Activated B cell treated with CpG ODN at 0.5 μM for 24 hours (primary cell): Measurements from ENCODE around the gene PIH1D1. TPM values are rescaled to one million over a fixed set of nuclear protein-coding genes. Genes with fewer than 3 reads are reported as not detected.
"Not testable (repeated sequence)": the region's sequence is repeated elsewhere in the genome, so short reads cannot be mapped to it uniquely, and the experiment has no call there.

Source experiments
- ATAC-seq: fragments of 200-7000 bp; cut with Tn5 transposase; one replicate; pipeline ENCODE4 v1.10.0; 2021; ENCODE audit warnings: low read depth, mild to moderate bottlenecking, moderate library complexity
- CTCF ChIA-PET: fragments of 350-600 bp; sonication (Branson Sonifier 250); formaldehyde crosslinking; loops from one replicate; lab custom pipeline; 2021; ENCODE audit warnings: antibody characterized with exemption; lab: Charles Lee
- POLR2A ChIA-PET: fragments of 350-600 bp; sonication (Branson Sonifier 250); formaldehyde crosslinking; loops from one replicate; lab custom pipeline; 2021; ENCODE audit warnings: antibody characterized with exemption; lab: Charles Lee
- DNase-seq: peaks from one replicate; pipeline ENCODE4 v3.0.0; 2022
- H3K27ac Mint-ChIP-seq: one replicate; pipeline ENCODE4 v1.8.0; 2020; ENCODE audit warnings: mixed read lengths
- H3K27me3 Mint-ChIP-seq: one replicate; pipeline ENCODE4 v1.8.0; 2021; ENCODE audit warnings: mixed read lengths
- H3K36me3 Mint-ChIP-seq: one replicate; pipeline ENCODE4 v1.8.0; 2021; ENCODE audit warnings: low read depth, mixed read lengths
- H3K4me1 Mint-ChIP-seq: one replicate; pipeline ENCODE4 v1.8.0; 2021; ENCODE audit warnings: mixed read lengths
- H3K4me3 Mint-ChIP-seq: one replicate; pipeline ENCODE4 v1.8.0; 2020; ENCODE audit warnings: mild to moderate bottlenecking, mixed read lengths
- H3K9me3 Mint-ChIP-seq: one replicate; pipeline ENCODE4 v1.8.0; 2020; ENCODE audit warnings: mixed read lengths
- intact Hi-C: fragments of 100-400 bp; cut with micrococcal nuclease; formaldehyde crosslinking; loops from one replicate; pipeline ENCODE4 v1.15.1; 2024
- total RNA-seq: library from RNA; stranded (reverse); gene quantifications from 2 replicates; pipeline ENCODE4 v1.2.3, GENCODE V29; 2022
- TF ChIP-seq, protein P1 (sequence below): fragments of 200-600 bp; IDR thresholded peaks from one replicate; pipeline ENCODE4 v1.8.0; 2022; ENCODE audit warnings: antibody characterized with exemption, mild to moderate bottlenecking

Gene PIH1D1
- total RNA-seq, 1 donor from 2014 or later = 110 TPM

DNA sequence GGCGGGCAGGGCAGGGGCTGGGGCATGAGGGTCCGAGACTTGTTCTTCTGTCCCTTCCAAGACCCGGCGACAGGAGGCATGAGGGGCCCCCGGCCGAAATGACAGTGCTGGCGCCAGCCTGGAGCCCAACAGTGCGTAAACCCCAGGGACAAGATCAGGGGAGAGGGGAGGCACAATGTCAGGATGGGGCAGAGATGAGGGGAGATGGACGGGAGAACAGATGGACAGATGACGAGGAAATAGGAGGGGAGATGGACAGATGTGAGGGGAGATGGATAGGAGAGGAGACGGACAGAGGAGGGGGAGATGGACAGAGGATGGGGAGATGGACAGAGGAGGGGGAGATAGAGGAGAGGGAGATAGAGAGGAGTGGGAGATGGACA, 22.9 kb upstream of the PIH1D1 start:
- peak overlapping the region; percentile 91 for H3K27ac Mint-ChIP-seq
- H3K4me1 Mint-ChIP-seq = peaks cover 63% of the 10 kb centered on the region
- peaks cover 4% of the 10 kb centered on the region for H3K36me3 Mint-ChIP-seq
- no peaks in the 10 kb centered on the region for H3K27me3 Mint-ChIP-seq
- no peak for DNase-seq
- POLR2A ChIA-PET = interaction anchor here (1.0 to 11.0 kb wide), 5 partner anchors 11 to 83 kb away, joined by 3 to 193 read pairs (median 5); partner anchors contain the start of genes ALDH16A1, PIH1D1 and RPL13A
- H3K9me3 Mint-ChIP-seq = no peaks in the 10 kb centered on the region
- ATAC-seq = no peak
- TF ChIP-seq, protein P1, sequence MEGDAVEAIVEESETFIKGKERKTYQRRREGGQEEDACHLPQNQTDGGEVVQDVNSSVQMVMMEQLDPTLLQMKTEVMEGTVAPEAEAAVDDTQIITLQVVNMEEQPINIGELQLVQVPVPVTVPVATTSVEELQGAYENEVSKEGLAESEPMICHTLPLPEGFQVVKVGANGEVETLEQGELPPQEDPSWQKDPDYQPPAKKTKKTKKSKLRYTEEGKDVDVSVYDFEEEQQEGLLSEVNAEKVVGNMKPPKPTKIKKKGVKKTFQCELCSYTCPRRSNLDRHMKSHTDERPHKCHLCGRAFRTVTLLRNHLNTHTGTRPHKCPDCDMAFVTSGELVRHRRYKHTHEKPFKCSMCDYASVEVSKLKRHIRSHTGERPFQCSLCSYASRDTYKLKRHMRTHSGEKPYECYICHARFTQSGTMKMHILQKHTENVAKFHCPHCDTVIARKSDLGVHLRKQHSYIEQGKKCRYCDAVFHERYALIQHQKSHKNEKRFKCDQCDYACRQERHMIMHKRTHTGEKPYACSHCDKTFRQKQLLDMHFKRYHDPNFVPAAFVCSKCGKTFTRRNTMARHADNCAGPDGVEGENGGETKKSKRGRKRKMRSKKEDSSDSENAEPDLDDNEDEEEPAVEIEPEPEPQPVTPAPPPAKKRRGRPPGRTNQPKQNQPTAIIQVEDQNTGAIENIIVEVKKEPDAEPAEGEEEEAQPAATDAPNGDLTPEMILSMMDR = no peak
- intact Hi-C loops = loop anchor here (1.0 kb wide), 5 partner anchors 13 to 204 kb away; partner anchors contain the start of genes RPL13A and RPS11
- H3K4me3 Mint-ChIP-seq = peak overlapping the region; percentile 92
- CTCF ChIA-PET = interaction anchor here (1.2 to 1.4 kb wide), 3 partner anchors 14 to 249 kb away, joined by 3 to 9 read pairs (median 5); no protein-coding TSS in a partner anchor

DNA sequence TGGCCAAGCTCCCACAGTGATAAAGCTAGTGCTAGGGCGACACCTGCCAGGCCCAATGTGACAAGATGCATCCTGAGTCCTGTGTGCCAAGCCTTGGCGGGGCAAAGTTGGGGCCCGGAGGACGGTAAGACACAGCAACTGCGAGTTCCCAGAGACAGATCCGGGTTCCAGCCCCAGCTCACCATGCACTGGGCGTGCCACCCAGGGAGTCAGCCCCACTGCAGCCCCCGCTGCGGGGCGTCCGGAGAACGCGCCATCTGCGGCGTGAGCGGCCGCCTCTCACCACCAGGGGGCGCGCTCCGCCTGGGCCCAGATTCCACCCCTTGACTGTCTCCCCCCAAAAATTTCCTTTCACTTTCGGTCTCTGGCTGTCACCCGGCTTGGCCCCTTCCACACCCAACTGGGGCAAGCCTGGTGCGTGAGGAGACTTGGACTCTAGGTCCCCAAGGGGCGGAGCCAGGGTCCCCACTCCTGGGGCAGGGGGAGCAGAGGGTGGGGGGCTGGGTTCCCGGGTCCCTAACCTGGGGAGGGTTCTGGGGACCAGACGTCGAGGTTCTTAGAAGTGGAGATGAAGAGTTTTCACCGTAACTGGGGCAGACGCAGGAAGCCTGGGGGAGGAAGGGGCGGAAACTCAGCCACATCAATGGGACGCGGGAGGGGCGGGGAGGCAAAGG, 22.4 kb upstream of the PIH1D1 start, which contains the start of gene FLT3LG:
Gene FLT3LG (plus strand): TSS at position 348 of the 674 bp plus-strand sequence. CDS start 425 bp downstream, outside the sequence.
- intact Hi-C loops = loop anchor here (1.0 kb wide), 5 partner anchors 13 to 204 kb away; partner anchors contain the start of genes RPL13A and RPS11

DNA sequence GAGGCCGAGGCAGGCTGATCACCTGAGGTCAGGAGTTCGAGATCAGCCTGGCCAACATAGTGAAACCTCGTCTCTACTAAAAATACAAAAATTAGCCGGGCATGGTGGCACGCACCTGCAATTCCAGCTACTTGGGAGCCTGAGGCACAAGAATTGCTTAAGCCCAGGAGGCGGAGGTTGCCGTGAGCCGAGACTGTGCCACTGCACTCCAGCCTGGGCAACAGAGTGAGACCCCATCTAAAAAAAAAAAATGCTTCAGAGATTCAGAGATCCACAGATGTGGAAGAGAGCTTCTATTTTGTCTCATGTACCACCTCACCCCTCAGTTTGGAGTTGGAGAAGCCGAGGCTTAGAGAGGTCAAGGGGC, 21.9 kb upstream of the PIH1D1 start:
- Mint-ChIP-seq H3K4me1 (peaks cover 69% of the 10 kb centered on the region), H3K4me3 (peak overlapping the region; percentile 92), H3K27ac (peak overlapping the region; percentile 91)
- DNase-seq, intact Hi-C loops, ATAC-seq, H3K27me3 Mint-ChIP-seq, H3K36me3 Mint-ChIP-seq, H3K9me3 Mint-ChIP-seq: not testable (repeated sequence)
- ChIA-PET POLR2A (interaction anchor here (0.5 to 11.0 kb wide), 11 partner anchors 14 to 386 kb away, joined by 3 to 193 read pairs (median 5); partner anchors contain the start of genes ALDH16A1, PIH1D1, RPL13A and RPS11), CTCF (interaction anchor here (0.7 to 1.9 kb wide), 16 partner anchors 15 to 248 kb away, joined by 3 to 20 read pairs (median 4); partner anchors contain the start of gene ALDH16A1)

More for the DNA sequence above, 22.4 kb upstream of the PIH1D1 start, which contains the start of gene FLT3LG:
- Mint-ChIP-seq H3K27ac (peak within 1 kb of the TSS; percentile 91), H3K9me3 (no peaks in the 10 kb centered on the region), H3K36me3 (peaks cover 6% of the 10 kb centered on the region), H3K4me1 (peaks cover 67% of the 10 kb centered on the region), H3K27me3 (no peaks in the 10 kb centered on the region), H3K4me3 (peak within 1 kb of the TSS; percentile 92)
- ATAC-seq (peak; percentile 45), DNase-seq (peak; percentile 92)
- TF ChIP-seq, protein P1 = peak; percentile 52
- ChIA-PET POLR2A (interaction anchor here (0.5 to 11.0 kb wide), 9 partner anchors 14 to 174 kb away, joined by 3 to 193 read pairs (median 5); partner anchors contain the start of genes ALDH16A1, PIH1D1, RPL13A and RPS11), CTCF (interaction anchor here (0.7 to 1.9 kb wide), 16 partner anchors 14 to 248 kb away, joined by 3 to 20 read pairs (median 4); partner anchors contain the start of gene ALDH16A1)

DNA sequence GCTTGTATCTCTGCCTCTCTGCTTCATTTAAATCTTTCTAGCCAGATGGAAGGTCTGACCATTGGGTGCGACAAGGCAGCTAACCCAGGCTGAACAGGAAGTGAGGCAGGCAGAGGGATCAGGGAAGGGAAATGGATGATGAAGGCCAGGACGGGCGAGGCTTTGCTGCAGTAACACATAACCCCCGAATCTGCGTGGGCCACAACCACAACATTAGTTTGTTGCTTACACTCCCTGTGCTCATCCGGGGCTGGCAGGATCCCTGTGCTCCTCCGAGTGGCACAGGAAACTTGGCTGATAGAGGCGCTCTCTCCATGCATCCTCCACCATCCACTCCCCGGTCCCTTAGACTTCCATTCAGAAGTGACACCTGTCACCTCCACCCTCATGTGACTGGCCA, 21.3 kb upstream of the PIH1D1 start:
- peaks cover 72% of the 10 kb centered on the region for H3K4me1 Mint-ChIP-seq
- DNase-seq = no peak
- no peaks in the 10 kb centered on the region for H3K9me3 Mint-ChIP-seq
- no peak for ATAC-seq
- ChIA-PET CTCF (interaction anchor here (0.6 to 1.9 kb wide), 9 partner anchors 20 to 246 kb away, joined by 3 to 20 read pairs (median 4); partner anchors contain the start of gene ALDH16A1), POLR2A (interaction anchor here (0.5 to 11.0 kb wide), 11 partner anchors 11 to 386 kb away, joined by 3 to 193 read pairs (median 6); partner anchors contain the start of genes ALDH16A1, PIH1D1 and RPL13A)
- no peaks in the 10 kb centered on the region for H3K27me3 Mint-ChIP-seq
- peaks cover 11% of the 10 kb centered on the region for H3K36me3 Mint-ChIP-seq
- H3K27ac Mint-ChIP-seq = peak overlapping the region; percentile 91
- no peak overlapping the region for H3K4me3 Mint-ChIP-seq
- TF ChIP-seq, protein P1 = no peak
- intact Hi-C loops = no loop called here

DNA sequence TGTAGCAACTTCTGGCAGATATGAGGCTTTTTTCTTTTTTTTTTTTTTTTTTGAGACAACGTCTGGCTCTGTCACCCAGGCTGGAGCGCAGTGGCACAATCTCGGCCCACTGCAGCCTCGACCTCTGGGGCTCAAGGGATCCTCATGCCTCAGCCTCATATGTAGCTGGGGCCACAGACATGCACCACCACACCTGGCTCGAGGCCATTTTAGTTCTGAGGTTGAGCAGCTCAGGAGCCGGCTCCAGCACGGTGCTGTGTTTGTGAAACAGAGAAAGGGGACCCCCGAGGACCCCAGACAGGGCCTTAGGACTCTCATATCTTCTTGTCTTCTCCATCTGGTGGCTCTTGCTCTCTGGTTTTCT, 19.0 kb upstream of the PIH1D1 start:
- Mint-ChIP-seq H3K27me3 (no peaks in the 10 kb centered on the region), H3K36me3 (peaks cover 16% of the 10 kb centered on the region), H3K27ac (peak overlapping the region; percentile 91), H3K4me1 (peaks cover 63% of the 10 kb centered on the region), H3K9me3 (no peaks in the 10 kb centered on the region), H3K4me3 (peak overlapping the region; percentile 41)
- CTCF ChIA-PET = interaction anchor here (0.7 to 2.5 kb wide), 14 partner anchors 14 to 263 kb away, joined by 3 to 22 read pairs (median 4); partner anchors contain the start of genes ALDH16A1, PIH1D1 and SLC17A7
- peak; percentile 0 for ATAC-seq
- TF ChIP-seq, protein P1 = no peak
- DNase-seq = no peak
- intact Hi-C loops = loop anchor here (1.0 to 2.0 kb wide), 5 partner anchors 27 to 244 kb away; partner anchors contain the start of gene CD37
- POLR2A ChIA-PET = interaction anchor here (0.5 to 11.0 kb wide), 25 partner anchors 9 to 757 kb away, joined by 3 to 193 read pairs (median 4); partner anchors contain the start of genes AKT1S1, ALDH16A1, CD37 and NUP62
